BJ (cell line): ENCODE measurements around the gene NLRP3. TPM values are rescaled to one million over a fixed set of nuclear protein-coding genes. Genes with fewer than 3 reads are reported as not detected.

ENCODE experiments used
- CTCF ChIA-PET: fragments of 350-600 bp; formaldehyde crosslinking; extraction: SDS; loops from one replicate; lab custom pipeline; 2021; ENCODE audit warnings: antibody characterized with exemption, inconsistent platforms; lab: Yijun Ruan, JAX
- POLR2A ChIA-PET: fragments of 300-600 bp; sonication (Branson Sonifier 250); formaldehyde crosslinking; extraction: SDS; loops from one replicate; lab custom pipeline; 2021; ENCODE audit warnings: antibody characterized with exemption; lab: Charles Lee
- DNase-seq: peaks from one replicate; pipeline ENCODE4 v3.0.0-alpha.2; 2011; ENCODE audit warnings: low read depth
- H3K27me3 ChIP-seq: 2 replicates; pipeline ENCODE4 v1.6.0; 2011; ENCODE audit warnings: low read length; ENCODE audit not compliant: control insufficient read depth, insufficient read depth
- H3K36me3 ChIP-seq: 2 replicates; pipeline ENCODE4 v1.5.1; 2011; ENCODE audit warnings: low read length; ENCODE audit not compliant: control insufficient read depth, insufficient read depth
- H3K4me3 ChIP-seq: 2 replicates; pipeline ENCODE4 v1.5.1; 2011; ENCODE audit warnings: low read depth, mild to moderate bottlenecking, control low read depth, low read length
- CTCF ChIP-seq: IDR thresholded peaks from 2 replicates; pipeline ENCODE4 v1.5.1; 2011; ENCODE audit warnings: low read depth, mild to moderate bottlenecking, control low read depth, inconsistent platforms, low read length, moderate library complexity; ENCODE audit not compliant: insufficient read depth
- polyA plus RNA-seq: library from polyadenylated mRNA; depleted of rRNA; stranded (reverse); fragments of >200 nt; gene quantifications from 2 replicates; pipeline ENCODE4 v1.2.3, GENCODE V29; 2011; rRNA removed

Gene NLRP3
- polyA plus RNA-seq, 1 experiment, result not detected

GRCh38 chr1:247496581-247497285 lies 80.8 kb downstream of the NLRP3 start:
- POLR2A ChIA-PET, result no interaction called here

More at GRCh38 chr1:247496581-247497285, 80.8 kb downstream of the NLRP3 start:
- DNase-seq, result no peak
- CTCF ChIA-PET, result no interaction called here
- no peaks in the 10 kb centered on the region for H3K36me3 ChIP-seq
- H3K27me3 ChIP-seq, result no peaks in the 10 kb centered on the region
- H3K4me3 ChIP-seq, result no peak overlapping the region
- TF ChIP-seq CTCF, result no peak

Other genes with a start within 250 kb of the NLRP3 start
- 1.5 and 3.1 TPM in 2 replicates for gene ZNF124, start 244.2 kb upstream of the NLRP3 start, polyA plus RNA-seq
- not detected in 2 replicates for gene VN1R5, start 160.1 kb upstream of the NLRP3 start, polyA plus RNA-seq
- gene ZNF496, start 84.3 kb upstream of the NLRP3 start, polyA plus RNA-seq, result 15.1 and 17.8 TPM in 2 replicates
- not detected in 2 replicates for gene OR2B11, start 41.9 kb downstream of the NLRP3 start, polyA plus RNA-seq
- not detected in 2 replicates for gene OR2C3, start 120.3 kb downstream of the NLRP3 start, polyA plus RNA-seq
- not detected in 2 replicates for gene GCSAML, start 133.0 kb downstream of the NLRP3 start, polyA plus RNA-seq
- gene OR2G2, start 172.2 kb downstream of the NLRP3 start, polyA plus RNA-seq, result not detected in 2 replicates
- gene OR2G3, start 189.4 kb downstream of the NLRP3 start, polyA plus RNA-seq, result not detected in 2 replicates